Stimulated activated naive CD8-positive, alpha-beta T cell treated with anti-CD3 and anti-CD28 coated beads, Interleukin-15, amount 100 ng/mL, for 72 hours (primary cell): Measurements from ENCODE around the gene PSMB9.

ENCODE experiments used
- ATAC-seq: fragments of 150-1000 bp; cut with Tn5 transposase; 2 replicates; pipeline ENCODE4 v1.10.0; 2021; ENCODE audit warnings: mild to moderate bottlenecking, moderate library complexity
- DNase-seq, 2 donors: peaks; one replicate each; pipeline ENCODE4 v3.0.0; 2021 to 2022
- H3K27ac Mint-ChIP-seq, 2 donors: one replicate each; pipeline ENCODE4 v1.8.0; 2022; ENCODE audit warnings: mild to moderate bottlenecking in 2 of 2, mixed read lengths in 2 of 2, moderate library complexity in 2 of 2
- H3K27me3 Mint-ChIP-seq: one replicate; pipeline ENCODE4 v1.8.0; 2022; ENCODE audit warnings: mixed read lengths
- H3K4me1 Mint-ChIP-seq: one replicate; pipeline ENCODE4 v1.8.0; 2022; ENCODE audit warnings: mild to moderate bottlenecking, mixed read lengths
- H3K4me3 Mint-ChIP-seq, 2 donors: one replicate each; pipeline ENCODE4 v1.8.0; 2022; ENCODE audit warnings: mild to moderate bottlenecking in 2 of 2, mixed read lengths in 2 of 2, moderate library complexity in 1 of 2
- H3K9me3 Mint-ChIP-seq, 2 donors: one replicate each; pipeline ENCODE4 v1.8.0; 2022; ENCODE audit warnings: mixed read lengths in 2 of 2

The PSMB9 gene

DNA sequence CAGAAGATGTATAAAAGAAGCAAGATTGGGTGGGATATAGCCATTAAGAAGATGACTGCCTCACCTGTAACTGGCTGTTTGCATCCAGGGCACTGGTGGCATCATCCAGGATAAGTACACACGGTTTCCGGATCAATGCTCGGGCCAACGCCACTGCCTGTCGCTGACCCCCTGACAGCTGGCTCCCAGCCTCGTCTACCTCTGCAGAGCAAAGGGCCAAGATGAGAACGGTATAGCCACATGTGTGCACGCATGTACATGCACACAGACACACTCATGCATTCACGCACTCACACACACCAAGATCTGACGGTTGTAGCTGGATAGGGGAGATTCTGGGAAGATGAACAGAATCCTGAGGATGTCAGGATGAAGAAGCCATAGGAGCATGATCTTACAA is 7.0 kb upstream of the PSMB9 start:
- H3K27me3 Mint-ChIP-seq, result no peaks in the 10 kb centered on the region
- no peak for ATAC-seq

DNA sequence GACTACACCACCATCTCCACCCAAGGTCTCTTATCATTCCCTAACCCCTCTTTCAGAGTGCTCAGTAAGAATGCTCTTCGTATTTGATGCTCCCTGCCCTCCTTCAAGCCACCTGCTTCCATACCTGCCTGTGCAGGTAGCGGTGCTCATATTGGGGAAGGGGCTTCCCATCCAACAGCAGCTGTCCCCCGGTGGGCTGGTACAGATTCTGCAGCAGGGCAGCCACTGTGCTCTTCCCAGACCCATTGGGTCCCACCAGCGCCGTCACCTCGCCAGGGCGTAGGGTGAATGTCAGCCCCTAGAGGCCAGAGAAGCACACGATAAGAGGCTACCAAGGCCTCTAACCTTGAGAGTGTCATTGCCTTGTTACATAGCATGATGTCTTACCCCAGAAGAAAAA is 6.2 kb upstream of the PSMB9 start:
- H3K9me3 Mint-ChIP-seq, result no peaks in the 10 kb centered on the region
- DNase-seq (no peak), ATAC-seq (no peak)
- peaks cover 70% of the 10 kb centered on the region for H3K4me1 Mint-ChIP-seq
- peak overlapping the region in 1 of 2 donors; percentile 70 for H3K27ac Mint-ChIP-seq
- H3K27me3 Mint-ChIP-seq, result no peaks in the 10 kb centered on the region
- H3K4me3 Mint-ChIP-seq, result peak overlapping the region; percentile 63 to 93

More for the DNA sequence above, 7.0 kb upstream of the PSMB9 start:
- H3K4me3 Mint-ChIP-seq, result peak overlapping the region; percentile 63 to 93
- no peak for DNase-seq
- peaks cover 77% of the 10 kb centered on the region for H3K4me1 Mint-ChIP-seq
- H3K9me3 Mint-ChIP-seq, result no peaks in the 10 kb centered on the region
- peak overlapping the region; percentile 34 to 57 for H3K27ac Mint-ChIP-seq

DNA sequence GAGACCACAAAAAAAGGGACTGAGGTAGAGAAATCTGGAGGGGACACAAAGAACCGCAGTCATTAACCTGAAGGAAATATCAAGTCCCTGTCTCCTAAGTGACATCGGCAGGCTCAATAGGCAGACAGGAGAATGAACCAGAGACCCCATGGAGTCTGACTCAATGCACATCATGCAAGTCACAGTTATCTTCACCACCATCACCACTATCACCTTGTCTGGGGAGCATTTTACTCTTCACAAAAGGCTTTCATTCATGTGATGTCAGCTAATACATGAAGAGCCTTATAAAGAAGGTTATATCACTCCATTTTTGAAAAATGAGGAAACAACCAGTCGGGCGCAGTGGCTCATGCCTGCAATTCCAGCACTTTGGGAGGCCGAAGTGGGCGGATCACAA is 4.9 kb upstream of the PSMB9 start:
- H3K4me3 Mint-ChIP-seq, result peak overlapping the region; percentile 63 to 93
- ATAC-seq, result no peak

DNA sequence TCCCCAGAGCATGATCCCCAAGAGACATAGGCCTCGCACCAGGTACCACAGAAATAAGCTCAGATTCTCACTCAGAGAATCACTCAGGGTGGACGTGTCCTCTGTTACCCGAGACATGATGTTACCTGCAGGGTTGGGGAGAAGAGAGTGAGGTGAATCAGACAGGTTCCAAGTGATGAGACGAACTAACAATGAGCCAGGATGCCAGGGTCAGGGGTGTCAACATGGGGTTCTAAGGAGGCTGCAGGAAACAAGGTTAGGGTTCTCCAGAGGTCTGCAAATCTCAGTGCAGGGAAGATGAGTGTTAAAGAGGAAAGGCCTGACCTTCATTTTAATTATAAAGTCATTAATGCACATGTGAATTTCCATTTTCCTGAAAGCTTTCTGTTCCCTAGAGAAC is 3.0 kb upstream of the PSMB9 start:
- H3K9me3 Mint-ChIP-seq, result no peaks in the 10 kb centered on the region
- H3K4me1 Mint-ChIP-seq, result peaks cover 70% of the 10 kb centered on the region
- DNase-seq (no peak), ATAC-seq (no peak)
- peak overlapping the region; percentile 49 to 87 for H3K27ac Mint-ChIP-seq
- peak overlapping the region; percentile 99 for H3K4me3 Mint-ChIP-seq
- no peaks in the 10 kb centered on the region for H3K27me3 Mint-ChIP-seq

More for the DNA sequence above, 4.9 kb upstream of the PSMB9 start:
- no peak for DNase-seq
- Mint-ChIP-seq H3K27ac (peak overlapping the region; percentile 72 to 84), H3K9me3 (no peaks in the 10 kb centered on the region), H3K4me1 (peaks cover 68% of the 10 kb centered on the region), H3K27me3 (no peaks in the 10 kb centered on the region)

DNA sequence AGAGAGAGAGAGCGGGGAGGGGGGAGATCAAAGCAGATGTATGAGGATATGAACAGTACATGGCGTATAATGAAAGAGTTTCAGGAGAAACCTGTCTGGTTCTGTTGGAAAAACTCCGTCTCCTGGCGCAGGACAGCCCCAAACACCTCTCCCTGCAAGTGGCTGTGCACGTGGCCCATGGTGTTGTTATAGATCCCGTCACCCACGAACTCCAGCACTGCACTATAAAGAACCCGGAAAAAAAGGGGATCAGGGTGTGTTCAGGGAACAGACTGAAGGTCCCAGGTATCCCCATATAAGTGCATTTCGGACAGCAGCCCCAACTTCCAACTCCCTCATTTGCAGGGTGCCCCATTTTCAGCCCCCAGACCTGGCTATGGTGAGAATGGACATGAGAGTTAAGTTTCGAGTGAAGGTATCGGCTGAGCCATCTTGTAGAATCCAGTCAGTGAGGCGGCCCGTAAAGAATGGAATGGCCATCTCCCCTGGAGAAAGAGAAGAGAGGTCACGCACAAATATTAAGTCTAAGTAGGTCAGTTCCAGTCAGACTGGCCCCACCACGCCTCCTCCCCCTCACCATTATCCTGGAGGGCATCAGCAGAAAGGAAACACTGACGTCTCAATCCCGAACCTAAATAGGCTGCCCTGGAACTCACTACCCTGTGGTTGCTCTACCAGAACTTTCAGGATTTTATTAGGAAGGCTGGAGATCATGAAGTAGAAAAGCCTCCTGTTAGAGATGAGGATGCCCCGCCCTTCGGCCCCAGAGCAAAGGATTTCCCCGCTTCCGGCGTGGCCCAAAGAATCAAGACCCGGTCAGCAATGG is 1.8 kb upstream of the PSMB9 start:
- H3K9me3 Mint-ChIP-seq, result no peaks in the 10 kb centered on the region
- ATAC-seq (no peak), DNase-seq (no peak)
- H3K4me3 Mint-ChIP-seq, result peak overlapping the region; percentile 99
- no peaks in the 10 kb centered on the region for H3K27me3 Mint-ChIP-seq
- peaks cover 70% of the 10 kb centered on the region for H3K4me1 Mint-ChIP-seq
- peak overlapping the region; percentile 97 to 100 for H3K27ac Mint-ChIP-seq

GRCh38 chr6:32852844-32853540 is 1.0 kb upstream of the PSMB9 start:
- H3K4me1 Mint-ChIP-seq, result peaks cover 70% of the 10 kb centered on the region
- peak overlapping the region; percentile 97 to 100 for H3K27ac Mint-ChIP-seq
- no peaks in the 10 kb centered on the region for H3K27me3 Mint-ChIP-seq
- DNase-seq (peak; percentile 75 to 90), ATAC-seq (peak; percentile 83)
- no peaks in the 10 kb centered on the region for H3K9me3 Mint-ChIP-seq
- H3K4me3 Mint-ChIP-seq, result peak overlapping the region; percentile 99

DNA sequence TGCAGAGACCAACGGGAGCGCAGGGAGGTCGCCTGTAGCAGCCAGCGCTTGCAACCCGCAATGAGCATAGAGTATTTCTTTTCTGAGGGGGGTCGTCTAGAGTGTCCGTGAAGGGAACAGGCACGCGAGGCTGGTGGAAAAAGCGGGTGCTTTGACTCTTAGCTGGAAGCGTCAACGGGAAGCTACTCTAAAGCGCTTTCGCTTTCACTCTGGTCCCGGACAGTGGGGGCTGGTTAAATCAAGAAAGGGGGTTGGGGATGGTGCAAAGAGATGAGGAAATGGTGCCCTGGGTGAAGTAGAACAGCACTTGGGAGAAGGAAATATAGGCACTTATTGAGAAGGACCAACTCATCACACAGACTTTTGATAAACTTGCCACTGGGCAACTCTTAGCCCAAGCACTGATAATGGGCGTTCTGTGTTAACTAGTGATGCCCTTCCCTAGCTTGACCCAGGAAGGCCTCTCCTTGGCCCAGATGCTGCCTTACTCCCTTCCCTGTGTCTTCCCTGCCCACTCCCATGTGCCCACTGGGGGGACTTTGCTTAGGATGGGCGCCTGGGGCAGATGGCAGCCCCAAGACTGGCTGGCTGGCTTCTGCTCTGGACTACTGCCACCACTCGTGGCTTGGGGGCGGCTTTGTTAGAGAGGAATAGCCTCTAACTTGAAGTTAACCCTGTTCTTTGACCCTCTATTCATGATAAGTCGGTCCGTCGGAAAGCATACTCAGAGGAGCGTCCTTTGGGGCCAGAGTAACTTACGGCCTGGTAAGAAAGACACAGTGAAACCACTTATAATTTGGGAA is 585 bp downstream of the PSMB9 start:
- ATAC-seq, result peak; percentile 33
- Mint-ChIP-seq H3K4me1 (peaks cover 70% of the 10 kb centered on the region), H3K4me3 (peak overlapping the region; percentile 99), H3K9me3 (no peaks in the 10 kb centered on the region), H3K27ac (peak overlapping the region; percentile 98 to 100), H3K27me3 (no peaks in the 10 kb centered on the region)
- peak in 1 of 2 donors; percentile 56 for DNase-seq

- Mint-ChIP-seq H3K27ac (peak overlapping the region; percentile 72 to 94), H3K9me3 (no peaks in the 10 kb centered on the region), H3K4me1 (peaks cover 70% of the 10 kb centered on the region), H3K27me3 (no peaks in the 10 kb centered on the region), H3K4me3 (peak overlapping the region; percentile 99)
- DNase-seq (no peak), ATAC-seq (no peak)
Measured at GRCh38 chr6:32855467-32856174, 1.6 kb downstream of the PSMB9 start.

DNA sequence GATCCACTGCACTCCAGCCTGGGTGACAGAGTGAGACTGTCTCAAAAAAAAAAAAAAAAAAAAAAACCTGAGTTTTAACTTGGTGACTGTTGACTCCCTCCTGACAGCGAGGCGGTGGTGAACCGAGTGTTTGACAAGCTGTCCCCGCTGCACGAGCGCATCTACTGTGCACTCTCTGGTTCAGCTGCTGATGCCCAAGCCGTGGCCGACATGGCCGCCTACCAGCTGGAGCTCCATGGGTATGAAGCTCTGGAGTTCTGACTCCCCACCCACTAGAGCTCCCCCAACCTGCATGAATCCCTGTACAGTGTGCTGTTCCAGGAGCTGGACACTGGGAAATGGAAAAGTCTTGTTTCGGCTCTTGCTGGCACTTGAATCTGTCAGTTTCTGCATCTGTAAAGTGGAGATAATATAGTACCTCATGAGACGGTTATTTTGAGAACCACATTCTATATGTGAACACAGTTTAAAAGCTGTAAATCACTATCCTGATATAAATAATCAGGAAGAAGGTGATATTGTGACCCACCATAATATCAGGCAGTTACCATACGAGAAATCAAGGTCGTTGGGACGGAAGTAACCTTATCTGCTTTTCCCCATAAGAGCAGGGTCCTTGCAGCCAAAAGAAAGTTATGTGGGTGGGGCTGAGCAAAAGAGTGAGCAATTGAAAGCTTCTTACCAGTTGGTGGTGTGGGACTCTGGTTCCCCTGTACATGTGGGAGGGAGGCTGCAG is 3.3 kb downstream of the PSMB9 start:
- Mint-ChIP-seq H3K9me3 (no peaks in the 10 kb centered on the region), H3K27ac (peak overlapping the region; percentile 35 to 55), H3K27me3 (no peaks in the 10 kb centered on the region), H3K4me1 (peaks cover 64% of the 10 kb centered on the region), H3K4me3 (peak overlapping the region; percentile 40 to 52)
- ATAC-seq, result no peak
- no peak for DNase-seq

GRCh38 chr6:32858194-32858593 is 4.2 kb downstream of the PSMB9 start:
- ATAC-seq (no peak), DNase-seq (no peak)
- no peaks in the 10 kb centered on the region for H3K27me3 Mint-ChIP-seq
- H3K4me1 Mint-ChIP-seq, result peaks cover 64% of the 10 kb centered on the region
- H3K9me3 Mint-ChIP-seq, result no peaks in the 10 kb centered on the region
- H3K4me3 Mint-ChIP-seq, result peak overlapping the region; percentile 50 to 55
- peak overlapping the region; percentile 50 to 84 for H3K27ac Mint-ChIP-seq

DNA sequence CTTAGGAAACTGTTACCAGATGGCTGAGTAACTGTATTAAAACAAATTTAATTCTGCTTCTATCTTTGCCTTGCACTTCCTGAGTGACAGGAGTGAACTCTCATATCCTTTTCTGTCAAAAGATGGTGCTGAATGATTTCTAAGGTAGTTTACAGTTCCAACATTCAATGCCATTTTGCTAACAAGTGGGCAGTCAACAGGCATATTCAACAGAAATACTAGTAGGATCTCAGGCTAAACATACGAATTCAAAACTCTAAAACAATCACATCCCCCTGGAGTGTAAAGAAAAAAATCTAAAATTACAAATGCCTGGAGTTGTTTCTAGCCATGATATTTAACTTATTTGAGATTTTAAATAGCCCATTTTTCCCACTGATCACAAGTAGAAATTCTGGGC is 6.7 kb downstream of the PSMB9 start:
- no peak for DNase-seq
- no peak for ATAC-seq
- H3K4me1 Mint-ChIP-seq, result peaks cover 65% of the 10 kb centered on the region
- no peaks in the 10 kb centered on the region for H3K9me3 Mint-ChIP-seq
- H3K27ac Mint-ChIP-seq, result peak overlapping the region in 1 of 2 donors; percentile 49
- H3K4me3 Mint-ChIP-seq, result no peak overlapping the region
- H3K27me3 Mint-ChIP-seq, result no peaks in the 10 kb centered on the region

DNA sequence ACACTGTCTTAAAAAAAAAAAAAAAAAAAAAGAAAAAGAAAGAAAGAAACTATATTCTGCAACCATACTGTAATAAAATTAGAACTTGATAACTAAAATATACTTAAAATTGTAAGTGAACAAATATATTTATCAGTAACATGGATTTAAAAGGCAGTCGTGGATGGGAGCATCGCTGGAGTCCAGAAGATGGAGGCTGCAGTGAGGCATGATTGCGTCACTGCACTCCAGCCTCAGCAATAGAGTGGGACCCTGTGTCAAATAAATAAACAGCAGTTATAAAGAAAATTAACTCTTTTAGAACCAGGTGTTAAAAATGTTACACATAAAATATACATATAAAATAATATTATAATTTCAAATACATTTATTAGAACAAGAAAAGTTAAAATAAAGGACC is 8.7 kb downstream of the PSMB9 start:
- Mint-ChIP-seq H3K4me1 (peaks cover 65% of the 10 kb centered on the region), H3K27ac (no peak overlapping the region), H3K9me3 (no peaks in the 10 kb centered on the region), H3K4me3 (no peak overlapping the region), H3K27me3 (no peaks in the 10 kb centered on the region)
- no peak for DNase-seq
- no peak for ATAC-seq

DNA sequence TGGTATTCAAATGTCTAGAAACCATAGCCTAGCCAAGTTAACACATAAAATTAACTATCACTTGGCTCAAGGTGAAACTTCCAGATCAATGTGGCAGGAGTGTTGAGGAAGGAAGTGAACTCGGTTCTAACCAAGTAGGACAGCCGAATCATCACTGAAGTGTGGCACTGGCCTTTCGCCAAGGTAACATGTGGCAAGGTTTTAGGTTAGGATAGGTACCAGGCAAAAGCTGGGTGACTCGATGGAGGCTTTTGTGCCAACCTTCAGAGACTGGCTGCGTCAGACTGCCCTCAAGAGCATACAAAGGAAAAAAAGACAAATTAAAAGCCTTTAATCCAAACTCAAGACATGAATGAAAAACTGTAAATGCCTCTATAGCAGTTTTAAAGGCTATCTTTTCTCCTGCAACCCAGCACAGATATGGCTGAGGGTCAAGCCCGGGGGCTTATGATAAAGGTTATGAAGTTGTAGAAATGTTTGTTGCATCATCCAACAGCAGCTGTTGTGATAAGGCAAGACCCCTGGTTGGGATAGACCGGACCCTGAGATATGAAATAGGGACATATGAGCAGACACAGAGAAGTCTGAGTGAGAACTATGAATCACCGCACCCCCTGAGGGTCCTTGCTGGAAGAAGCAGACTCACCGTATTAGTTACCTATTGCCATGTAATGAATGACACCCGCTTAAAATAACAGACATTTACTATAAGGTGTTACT is 11.9 kb downstream of the PSMB9 start:
- ATAC-seq (peak; percentile 41), DNase-seq (no peak)
- H3K27me3 Mint-ChIP-seq, result no peaks in the 10 kb centered on the region
- H3K4me3 Mint-ChIP-seq, result no peak overlapping the region
- H3K27ac Mint-ChIP-seq, result peak overlapping the region in 1 of 2 donors; percentile 80
- H3K4me1 Mint-ChIP-seq, result peaks cover 54% of the 10 kb centered on the region
- no peaks in the 10 kb centered on the region for H3K9me3 Mint-ChIP-seq

DNA sequence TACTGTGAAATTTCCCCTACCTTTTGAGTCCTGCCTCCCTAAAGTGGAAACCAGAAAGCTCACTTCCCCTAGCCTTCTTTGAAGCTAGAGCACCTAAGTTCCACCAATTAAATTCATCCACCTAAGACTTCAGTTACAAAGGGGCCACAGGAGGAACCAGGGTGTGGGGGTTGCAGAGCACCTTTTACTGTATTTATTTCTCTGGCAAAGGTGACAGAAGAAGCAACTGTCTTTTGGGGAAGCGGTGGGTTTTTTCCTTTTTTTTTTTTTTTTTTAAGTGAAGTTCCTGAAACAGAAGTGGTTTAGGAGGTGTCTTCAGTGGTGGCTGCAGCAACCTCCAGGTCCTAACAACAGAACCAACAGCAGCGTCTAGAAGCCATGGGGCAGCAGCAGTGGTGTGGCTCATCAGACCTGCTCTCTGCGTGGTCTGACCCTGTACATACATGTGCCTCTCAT is 13.1 kb downstream of the PSMB9 start:
- no peaks in the 10 kb centered on the region for H3K27me3 Mint-ChIP-seq
- peak overlapping the region; percentile 49 to 72 for H3K4me3 Mint-ChIP-seq
- ATAC-seq, result peak; percentile 62
- H3K9me3 Mint-ChIP-seq, result no peaks in the 10 kb centered on the region
- H3K27ac Mint-ChIP-seq, result peak overlapping the region; percentile 35 to 91
- no peak for DNase-seq
- H3K4me1 Mint-ChIP-seq, result peaks cover 50% of the 10 kb centered on the region
